Mesenchymal stem cell (in vitro differentiated cells and primary cell): ENCODE data around the gene MLEC.

Source experiments
- DNase-seq: peaks from one replicate; pipeline ENCODE4 v3.0.0-alpha.2; 2013
- H2AFZ ChIP-seq: one replicate; pipeline ENCODE4 v1.6.1; 2013; ENCODE audit warnings: low read depth, mild to moderate bottlenecking, control low read depth, inconsistent platforms, low read length, moderate library complexity
- H2AK5ac ChIP-seq: 2 replicates; pipeline ENCODE4 v1.6.1; 2013; ENCODE audit warnings: low read length, moderate library complexity, mild to moderate bottlenecking, inconsistent platforms; ENCODE audit not compliant: severe bottlenecking
- H2BK120ac ChIP-seq: one replicate; pipeline ENCODE4 v1.6.1; 2013; ENCODE audit warnings: low read depth, mild to moderate bottlenecking, inconsistent platforms, low read length, moderate library complexity
- H2BK12ac ChIP-seq, 2 experiments: one replicate each; pipeline ENCODE4 v1.6.1; 2013; ENCODE audit warnings: inconsistent platforms in 2 of 2, low read length in 2 of 2, mild to moderate bottlenecking in 2 of 2, moderate library complexity in 2 of 2, control low read depth in 1 of 2
- H2BK15ac ChIP-seq: one replicate; pipeline ENCODE4 v1.6.1; 2013; ENCODE audit warnings: mild to moderate bottlenecking, low read depth, inconsistent platforms; ENCODE audit not compliant: poor library complexity, severe bottlenecking
- H2BK5ac ChIP-seq: 2 replicates; pipeline ENCODE4 v1.6.1; 2013; ENCODE audit warnings: low read depth, mild to moderate bottlenecking, low read length, control low read depth, inconsistent platforms; ENCODE audit not compliant: poor library complexity, severe bottlenecking
- H3K14ac ChIP-seq, 2 experiments: one replicate each; pipeline ENCODE4 v1.6.1; 2013; ENCODE audit warnings: inconsistent platforms in 2 of 2, low read length in 2 of 2, control low read depth in 1 of 2, mild to moderate bottlenecking in 1 of 2, moderate library complexity in 1 of 2
- H3K18ac ChIP-seq, 2 experiments: one replicate each; pipeline ENCODE4 v1.6.1; 2013; ENCODE audit warnings: inconsistent platforms in 2 of 2, low read length in 2 of 2, control low read depth in 1 of 2, low read depth in 1 of 2, mild to moderate bottlenecking in 1 of 2
- H3K23ac ChIP-seq, 2 experiments: one replicate each; pipeline ENCODE4 v1.6.1; 2013; ENCODE audit warnings: inconsistent platforms in 2 of 2, low read length in 2 of 2, mild to moderate bottlenecking in 2 of 2, moderate library complexity in 2 of 2, control low read depth in 1 of 2
- H3K27ac ChIP-seq: 2 replicates; pipeline ENCODE4 v1.5.1; 2013; ENCODE audit warnings: mild to moderate bottlenecking, moderate library complexity, low read length, control low read depth, inconsistent platforms; ENCODE audit not compliant: poor library complexity, severe bottlenecking
- H3K27me3 ChIP-seq, 2 experiments: 2 replicates each; pipeline versions ENCODE4 v1.6.1 to v1.7.0; 2013; ENCODE audit warnings: low read length in 2 of 2, mild to moderate bottlenecking in 2 of 2, moderate library complexity in 2 of 2, control low read depth in 1 of 2, inconsistent platforms in 1 of 2; ENCODE audit not compliant: control insufficient read depth in 1 of 2, insufficient read depth in 1 of 2
- H3K36me3 ChIP-seq, 2 experiments: 2 replicates each; pipeline versions ENCODE4 v1.6.1 to v1.7.0; 2013; ENCODE audit warnings: low read length in 2 of 2, control low read depth in 1 of 2, inconsistent platforms in 1 of 2, low read depth in 1 of 2, mild to moderate bottlenecking in 1 of 2; ENCODE audit not compliant: insufficient read depth in 2 of 2, control insufficient read depth in 1 of 2
- H3K4ac ChIP-seq, 2 experiments: one replicate each; pipeline ENCODE4 v1.6.1; 2013; ENCODE audit warnings: inconsistent platforms in 2 of 2, low read length in 2 of 2, mild to moderate bottlenecking in 2 of 2, moderate library complexity in 2 of 2, control low read depth in 1 of 2, low read depth in 1 of 2
- H3K4me1 ChIP-seq: 2 replicates; pipeline ENCODE4 v1.6.1; 2013; ENCODE audit warnings: low read depth, low read length, control low read depth; ENCODE audit not compliant: control insufficient read depth, insufficient read depth
- H3K4me2 ChIP-seq: 2 replicates; pipeline ENCODE4 v1.6.1; 2013; ENCODE audit warnings: low read length, mild to moderate bottlenecking, inconsistent platforms; ENCODE audit not compliant: poor library complexity, severe bottlenecking
- H3K4me3 ChIP-seq, 2 experiments: 2 replicates each; pipeline versions ENCODE4 v1.5.1 to v1.7.0; 2013; ENCODE audit warnings: low read length in 2 of 2, mild to moderate bottlenecking in 2 of 2, control low read depth in 1 of 2, low read depth in 1 of 2; ENCODE audit not compliant: insufficient read depth in 1 of 2
- H3K79me1 ChIP-seq: replicated peaks from 2 replicates; pipeline ENCODE4 v1.6.1; 2013; ENCODE audit warnings: mild to moderate bottlenecking, control low read depth, low read length, inconsistent platforms; ENCODE audit not compliant: poor library complexity, severe bottlenecking
- H3K9ac ChIP-seq: 2 replicates; pipeline ENCODE4 v1.7.0; 2013; ENCODE audit warnings: mild to moderate bottlenecking, low read length, moderate library complexity
- H3K9me3 ChIP-seq: 2 replicates; pipeline ENCODE4 v1.7.0; 2013; ENCODE audit warnings: mild to moderate bottlenecking, low read length; ENCODE audit not compliant: control insufficient read depth
- H4K8ac ChIP-seq: one replicate; pipeline ENCODE4 v1.6.1; 2013; ENCODE audit warnings: inconsistent platforms, mild to moderate bottlenecking, low read length, moderate library complexity
- H4K91ac ChIP-seq: one replicate; pipeline ENCODE4 v1.6.1; 2013; ENCODE audit warnings: mild to moderate bottlenecking, low read length, inconsistent platforms
- WGBS: methylation state at CpG from one replicate; pipeline ENCODE4 v1.1.7; 2013; ENCODE audit warnings: mixed read lengths; 5-methylcytosine and 5-hydroxymethylcytosine counted together

Gene MLEC

GRCh38 chr12:120647375-120647755 lies 39.6 kb upstream of the MLEC start:
- Histone ChIP-seq H3K36me3 (no peaks in the 10 kb centered on the region), H3K27ac (no peak overlapping the region), H3K18ac (no peak overlapping the region), H2BK5ac (no peak overlapping the region), H2BK120ac (no peak overlapping the region), H4K91ac (no peak overlapping the region), H3K4me3 (no peak overlapping the region), H3K9me3 (no peaks in the 10 kb centered on the region), H3K27me3 (peaks cover 69 to 78% of the 10 kb centered on the region in 2 experiments), H3K14ac (no peak overlapping the region), H3K9ac (no peak overlapping the region), H2AFZ (no peak overlapping the region), H3K79me1 (no peaks in the 10 kb centered on the region), H2AK5ac (no peak overlapping the region), H3K23ac (no peak overlapping the region), H2BK15ac (no peak overlapping the region), H3K4me1 (peaks cover 2% of the 10 kb centered on the region), H2BK12ac (no peak overlapping the region), H4K8ac (no peak overlapping the region), H3K4me2 (no peak overlapping the region), H3K4ac (no peak overlapping the region)
- WGBS: 94% methylated on average over 11 of the region's 13 CpGs
- DNase-seq: no peak

GRCh38 chr12:120649442-120650232 lies 37.3 kb upstream of the MLEC start:
- H3K27ac ChIP-seq: no peak overlapping the region
- no peak overlapping the region for H3K14ac ChIP-seq

GRCh38 chr12:120650233-120650690 lies 36.7 kb upstream of the MLEC start:
- Histone ChIP-seq H3K14ac (no peak overlapping the region), H3K9me3 (no peaks in the 10 kb centered on the region), H2BK15ac (peak overlapping the region; percentile 57), H3K79me1 (no peaks in the 10 kb centered on the region), H4K91ac (no peak overlapping the region), H3K4me3 (peak overlapping the region in 1 of 2 experiments; percentile 78), H2AK5ac (no peak overlapping the region), H3K4ac (no peak overlapping the region), H3K4me1 (peaks cover 2% of the 10 kb centered on the region), H3K27ac (no peak overlapping the region), H3K27me3 (peaks cover 55 to 64% of the 10 kb centered on the region in 2 experiments), H3K4me2 (no peak overlapping the region), H2BK12ac (no peak overlapping the region), H3K9ac (no peak overlapping the region), H3K23ac (no peak overlapping the region), H3K36me3 (no peaks in the 10 kb centered on the region), H2BK5ac (no peak overlapping the region), H4K8ac (no peak overlapping the region), H2BK120ac (no peak overlapping the region), H3K18ac (no peak overlapping the region), H2AFZ (no peak overlapping the region)
- 80% methylated on average over 12 of the region's 12 CpGs for WGBS
- no peak for DNase-seq

More at GRCh38 chr12:120649442-120650232, 37.3 kb upstream of the MLEC start:
- Histone ChIP-seq H3K79me1 (no peaks in the 10 kb centered on the region), H2BK15ac (no peak overlapping the region), H3K27me3 (peaks cover 60 to 70% of the 10 kb centered on the region in 2 experiments), H3K4ac (no peak overlapping the region), H3K9ac (peak overlapping the region; percentile 81), H3K4me2 (no peak overlapping the region), H3K36me3 (no peaks in the 10 kb centered on the region), H4K91ac (no peak overlapping the region), H3K23ac (no peak overlapping the region), H3K9me3 (no peaks in the 10 kb centered on the region), H2BK5ac (no peak overlapping the region), H3K18ac (no peak overlapping the region), H2BK12ac (no peak overlapping the region), H2AK5ac (no peak overlapping the region), H2AFZ (no peak overlapping the region), H3K4me3 (peak overlapping the region in 1 of 2 experiments; percentile 78), H3K4me1 (peaks cover 2% of the 10 kb centered on the region), H4K8ac (no peak overlapping the region), H2BK120ac (no peak overlapping the region)
- no peak for DNase-seq
- WGBS: 56% methylated on average over 32 of the region's 33 CpGs

GRCh38 chr12:120651821-120652220 lies 35.1 kb upstream of the MLEC start:
- no peak overlapping the region for H3K4me3 ChIP-seq
- no peak overlapping the region for H3K27ac ChIP-seq

More at GRCh38 chr12:120651821-120652220, 35.1 kb upstream of the MLEC start:
- Histone ChIP-seq H3K4ac (no peak overlapping the region), H3K14ac (no peak overlapping the region), H2AFZ (no peak overlapping the region), H4K91ac (no peak overlapping the region), H2BK12ac (no peak overlapping the region), H2BK15ac (no peak overlapping the region), H3K79me1 (no peaks in the 10 kb centered on the region), H3K9ac (no peak overlapping the region), H4K8ac (no peak overlapping the region), H3K4me2 (no peak overlapping the region), H2AK5ac (no peak overlapping the region), H2BK5ac (no peak overlapping the region), H3K18ac (no peak overlapping the region), H3K4me1 (peaks cover 2% of the 10 kb centered on the region), H3K36me3 (no peaks in the 10 kb centered on the region), H3K9me3 (no peaks in the 10 kb centered on the region), H3K27me3 (peaks cover 52 to 54% of the 10 kb centered on the region in 2 experiments), H2BK120ac (no peak overlapping the region), H3K23ac (no peak overlapping the region)
- WGBS: 88% methylated on average over 4 of the region's 5 CpGs
- peak; percentile 39 for DNase-seq
